Measurements from ENCODE around the gene RFX8.
A peak's percentile ranks its signal among the peaks of the same experiment; 100 is the strongest.
"Not testable (repeated sequence)": the region's sequence is repeated elsewhere in the genome, so short reads cannot be mapped to it uniquely, and the experiment has no call there.

Gene RFX8

GRCh38 chr2:101474731-101475384 is at the start of gene RFX8:
Gene RFX8, minus strand, starts transcription at chr2:101475112. Its CDS starts 8,264 bp downstream, at chr2:101466848.
- no peak for DNase-seq

DNA sequence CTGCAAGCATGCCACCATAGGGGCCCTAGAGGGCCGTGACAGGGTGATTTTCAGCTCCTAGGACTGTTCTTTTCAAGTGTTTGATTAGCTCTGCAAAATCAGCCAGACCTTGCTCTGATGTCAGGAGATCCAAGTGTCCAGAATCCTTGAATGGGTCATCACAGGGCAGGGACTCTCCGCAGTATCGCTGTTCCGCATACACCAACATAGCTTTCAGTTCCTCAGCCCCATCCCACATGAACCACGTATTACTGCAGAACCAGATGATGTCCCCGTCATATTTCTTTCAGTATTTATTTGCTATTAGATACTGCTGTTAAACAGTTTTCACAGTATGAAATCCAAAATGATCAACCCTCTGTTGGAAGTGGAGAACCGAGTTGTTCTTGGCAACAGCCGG is 46.6 kb upstream of the RFX8 start:
- no peak for DNase-seq

DNA sequence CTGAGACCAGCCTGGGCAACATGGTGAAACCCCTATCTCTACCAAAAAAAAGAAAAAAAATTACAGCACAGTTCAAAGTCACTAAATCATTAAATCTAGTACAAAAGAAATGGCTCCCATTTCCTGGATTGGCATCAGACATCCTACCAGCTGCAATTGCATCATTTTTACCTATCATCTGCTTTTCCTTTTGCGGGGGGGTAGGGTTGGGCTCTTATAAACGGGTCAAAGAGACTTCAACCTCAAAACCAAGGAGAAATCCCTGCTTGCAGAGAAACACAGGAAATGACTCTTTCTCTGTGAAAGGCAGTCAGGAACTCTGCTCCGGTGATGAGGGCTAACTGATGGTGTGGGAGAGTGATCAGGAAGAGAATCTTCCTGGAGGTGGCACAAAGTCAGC is 45.3 kb upstream of the RFX8 start:
- no peak for DNase-seq

DNA sequence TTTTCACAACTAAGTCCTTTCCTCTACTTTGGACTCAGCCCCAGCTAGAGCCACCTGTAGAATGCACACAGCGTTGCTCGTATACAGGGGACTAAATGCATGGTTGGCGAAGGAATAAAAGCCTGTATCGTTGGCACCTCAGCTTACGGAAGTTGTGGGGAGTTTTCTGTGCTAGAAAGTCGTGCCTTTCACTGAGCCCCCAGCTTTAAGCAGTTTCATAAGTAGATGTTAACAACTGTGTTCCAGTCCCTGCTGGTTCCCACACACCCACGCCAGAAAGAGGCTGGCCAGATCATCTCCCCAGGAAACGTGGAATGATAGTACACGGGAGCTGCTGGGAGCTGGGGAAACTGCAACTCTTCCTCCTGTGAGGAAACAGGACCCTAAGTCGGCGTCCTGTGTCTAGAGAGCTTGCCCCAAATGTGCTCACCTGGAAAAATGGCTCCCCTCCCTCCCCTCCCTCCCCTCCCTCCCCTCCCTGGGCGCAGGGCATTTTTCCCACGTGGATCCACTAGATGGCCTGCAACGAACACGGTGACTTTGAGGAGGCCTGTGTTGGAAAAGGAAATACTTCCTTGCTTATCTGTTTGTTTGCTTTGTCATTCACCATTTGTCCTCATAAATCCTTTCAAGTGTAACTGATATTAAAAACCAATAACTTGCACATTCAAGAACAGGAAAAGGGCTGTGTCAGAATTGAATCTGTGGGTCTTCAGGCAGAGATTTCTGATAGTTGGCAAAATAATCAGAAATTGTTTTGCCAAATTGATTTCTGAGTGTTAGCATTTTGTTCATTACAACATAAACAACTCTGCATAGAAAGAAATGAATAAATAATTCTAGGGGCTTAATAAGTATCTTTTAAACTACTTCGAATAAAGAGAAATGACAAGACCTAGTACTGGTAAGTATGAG is 43.9 kb upstream of the RFX8 start:
- peak; percentile 64 to 75 for DNase-seq

- no peak for DNase-seq
Measured at GRCh38 chr2:101517758-101518271, 42.9 kb upstream of the RFX8 start.

DNA sequence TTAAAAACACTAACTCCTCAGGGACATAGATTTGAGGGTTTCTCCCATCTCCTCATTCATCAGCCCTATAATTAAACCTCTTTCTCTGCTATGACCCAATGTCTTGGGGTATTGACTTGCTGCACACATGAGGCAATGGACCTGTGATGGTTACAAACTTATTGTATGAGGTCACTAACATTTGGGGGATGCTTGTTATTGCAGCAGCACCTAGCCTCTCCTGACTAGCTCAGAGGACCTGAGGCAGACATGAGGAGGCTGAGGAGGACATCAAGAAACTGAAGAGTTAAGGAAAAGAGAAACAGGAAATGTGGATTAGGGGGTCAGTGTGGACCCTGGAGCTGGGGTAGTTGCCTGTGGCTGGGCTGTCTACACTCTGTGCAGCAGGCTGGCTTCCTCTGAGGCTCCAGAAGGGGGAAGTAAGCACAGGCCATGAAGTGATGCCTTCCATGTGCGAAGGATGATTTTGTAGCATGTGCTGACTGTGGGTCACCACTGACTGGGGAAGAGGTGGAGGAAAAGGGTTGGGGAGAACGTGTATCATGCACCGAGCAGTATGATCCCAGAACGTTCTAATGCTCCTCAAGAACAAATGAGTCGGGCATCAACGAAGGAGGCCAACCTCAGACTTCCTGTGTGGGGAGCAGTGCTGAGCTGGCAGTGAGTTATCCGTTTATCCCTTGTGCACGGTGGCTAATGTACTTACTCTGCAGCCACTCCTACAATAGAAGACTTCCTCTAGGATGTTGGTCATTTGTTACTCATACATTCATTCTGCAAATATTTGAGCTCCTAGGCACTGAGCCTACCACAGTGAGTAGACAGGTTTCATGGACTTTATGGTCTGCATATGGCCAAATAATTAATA is 42.1 kb upstream of the RFX8 start:
- no peak for DNase-seq

GRCh38 chr2:101516349-101516748 is 41.4 kb upstream of the RFX8 start:
- DNase-seq: no peak

DNA sequence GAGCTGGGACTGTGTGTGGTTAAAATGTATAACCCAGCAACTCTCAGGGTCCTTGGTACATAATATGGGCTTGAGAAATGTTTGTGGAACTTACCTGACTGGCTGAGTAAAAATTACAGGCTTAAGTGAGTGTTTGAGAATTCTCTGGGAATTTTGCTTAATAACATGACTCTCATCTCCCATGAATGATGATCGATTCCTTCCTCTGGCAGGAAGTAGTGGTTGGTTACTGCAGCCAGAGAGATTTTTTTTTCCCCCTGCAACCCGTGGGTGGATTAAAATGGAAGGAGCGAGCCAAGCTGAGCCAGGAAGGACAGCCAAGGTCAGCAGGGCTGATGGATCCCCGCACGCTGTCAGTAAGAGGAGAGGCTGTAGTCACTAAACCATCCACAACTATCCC is 40.6 kb upstream of the RFX8 start:
- no peak for DNase-seq

GRCh38 chr2:101512993-101513392 is 38.1 kb upstream of the RFX8 start:
- no peak for DNase-seq

- no peak for DNase-seq
Measured at GRCh38 chr2:101511381-101511780, 36.5 kb upstream of the RFX8 start.

GRCh38 chr2:101509499-101510284 is 34.8 kb upstream of the RFX8 start:
- DNase-seq: no peak

DNA sequence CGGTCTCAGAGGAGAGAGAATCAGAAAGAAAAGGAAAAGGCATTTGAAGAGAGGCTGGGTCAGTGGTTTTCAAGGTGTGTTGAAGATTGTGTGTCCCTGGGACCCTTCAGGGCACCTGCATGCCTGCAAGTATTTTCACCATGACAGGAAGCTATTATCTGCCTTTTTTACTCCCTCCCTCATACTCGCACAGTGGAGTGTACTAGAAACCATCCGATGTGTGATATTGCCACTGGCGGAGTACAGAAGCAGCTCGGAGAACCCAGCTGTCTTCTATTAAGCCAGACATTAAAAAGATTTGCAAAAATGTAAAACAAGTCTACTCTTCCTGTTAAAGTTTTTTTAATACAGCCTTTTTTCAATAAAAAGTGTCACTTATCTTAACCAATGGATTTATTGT is 33.7 kb upstream of the RFX8 start:
- DNase-seq: no peak

DNA sequence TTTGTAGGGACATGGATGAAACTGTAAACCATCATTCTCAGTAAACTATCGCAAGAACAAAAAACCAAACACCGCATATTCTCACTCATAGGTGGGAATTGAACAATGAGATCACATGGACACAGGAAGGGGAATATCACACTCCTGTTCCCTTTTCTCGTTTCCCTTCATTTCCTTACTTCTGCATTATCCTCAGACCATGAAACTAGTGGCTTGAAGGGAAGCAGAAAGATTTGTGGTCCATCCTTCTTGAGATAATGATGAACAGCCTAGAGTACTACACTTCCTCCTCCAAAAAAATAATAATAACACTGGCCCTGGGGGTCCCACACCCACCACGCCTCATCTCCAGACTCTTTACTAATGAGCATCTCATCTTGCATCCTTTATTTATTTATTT is 30.4 kb upstream of the RFX8 start:
- DNase-seq: not testable (repeated sequence)

- not testable (repeated sequence) for DNase-seq
Measured at GRCh38 chr2:101504744-101505143, 29.8 kb upstream of the RFX8 start.

DNA sequence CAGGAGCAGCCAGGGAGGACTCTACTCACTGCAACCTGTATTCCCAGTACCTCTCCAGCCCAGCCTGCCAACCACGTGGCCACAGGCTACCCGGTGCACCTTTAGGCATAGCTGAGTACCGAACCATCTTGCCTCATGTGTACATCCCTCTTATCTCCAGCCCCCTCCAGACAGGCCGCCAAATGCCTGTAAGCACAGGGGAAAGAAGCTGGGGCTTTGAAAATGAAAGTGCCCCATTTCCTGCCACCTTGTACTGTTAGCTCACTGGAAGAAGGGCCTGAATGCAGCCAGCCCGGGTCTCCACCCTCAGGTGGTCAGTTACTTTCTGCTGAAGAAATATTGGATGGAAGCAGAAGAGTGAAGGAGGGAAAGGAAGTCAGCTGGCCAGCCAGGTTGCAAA is 27.2 kb upstream of the RFX8 start:
- no peak for DNase-seq

DNA sequence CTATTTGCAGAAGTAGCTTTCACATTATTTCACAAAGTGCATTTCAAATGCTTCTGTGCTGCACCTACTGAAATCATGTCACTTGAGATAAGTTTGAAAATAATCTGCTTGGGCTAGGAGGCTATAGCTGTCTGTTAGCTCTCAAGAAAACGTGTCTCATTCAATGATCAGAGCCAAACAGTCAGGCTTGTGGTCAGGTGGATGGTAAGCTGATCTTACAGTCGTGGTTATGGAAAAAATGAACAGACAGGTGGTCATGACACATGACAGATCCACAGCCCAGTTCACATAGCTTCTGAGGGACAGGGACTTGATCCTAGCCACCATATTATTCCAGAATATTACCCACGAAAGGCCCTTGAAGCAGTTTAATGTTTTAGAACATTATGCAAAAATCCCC is 26.5 kb upstream of the RFX8 start:
- DNase-seq: no peak

DNA sequence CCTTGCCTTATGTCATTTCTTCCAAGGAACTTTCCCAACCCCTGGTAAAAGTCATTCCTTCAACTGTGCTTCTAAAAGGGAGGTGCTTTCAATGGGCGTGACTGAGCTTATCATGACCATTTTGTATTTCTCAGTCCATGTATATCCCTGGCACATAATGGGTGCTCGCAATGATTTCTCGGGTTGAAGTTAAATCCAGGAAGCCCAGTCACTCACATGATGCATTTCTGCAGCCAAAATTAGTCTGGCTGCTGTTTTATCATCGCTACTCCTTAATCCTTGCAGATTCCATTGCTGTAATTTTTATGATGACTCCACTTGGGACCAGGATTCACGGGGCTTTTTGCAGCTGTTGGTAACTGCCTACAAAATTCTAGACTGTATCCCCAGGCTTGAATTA is 25.9 kb upstream of the RFX8 start:
- no peak for DNase-seq

DNA sequence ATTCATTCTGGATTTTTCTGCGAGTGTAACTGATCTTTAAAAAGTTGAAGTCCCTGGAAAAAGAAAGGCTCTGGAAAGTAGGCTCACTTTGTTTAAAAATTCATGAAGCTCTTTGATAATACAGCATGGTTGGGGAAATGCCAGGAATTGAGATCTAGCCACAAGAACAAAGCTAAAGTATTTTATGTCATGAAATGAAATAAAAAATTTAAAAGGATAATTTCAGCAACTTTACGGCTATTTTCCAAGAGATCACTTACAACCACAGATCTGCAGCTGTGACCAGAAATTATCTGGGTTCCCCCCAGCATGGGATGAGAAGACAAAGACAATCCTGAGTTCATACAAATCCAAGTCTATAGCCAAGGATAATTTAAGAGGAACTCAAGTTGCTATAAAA is 25.3 kb upstream of the RFX8 start:
- DNase-seq: no peak

DNA sequence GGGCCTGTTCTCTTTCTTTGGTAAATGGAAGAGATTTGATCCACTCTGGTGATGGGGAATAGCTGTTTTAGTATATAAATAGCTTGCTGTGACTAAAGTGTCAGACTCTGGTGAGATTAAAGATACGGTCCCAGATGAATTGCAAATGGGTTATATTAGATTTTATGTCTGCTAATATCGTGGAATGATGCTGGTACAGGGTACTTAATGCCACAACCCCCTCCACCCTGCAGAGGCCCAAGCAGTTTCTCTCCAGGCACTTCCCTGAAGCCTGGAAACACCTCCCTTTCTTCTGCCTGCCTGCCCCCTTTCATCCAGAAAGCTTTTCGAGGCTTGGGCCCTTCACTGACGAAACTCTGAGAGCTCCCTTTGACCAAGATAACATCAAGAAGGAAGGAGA is 21.4 kb upstream of the RFX8 start:
- DNase-seq: no peak

- DNase-seq: no peak
Measured at GRCh38 chr2:101492936-101493473, 18.1 kb upstream of the RFX8 start.

GRCh38 chr2:101486994-101487393 is 12.1 kb upstream of the RFX8 start:
- no peak for DNase-seq

DNA sequence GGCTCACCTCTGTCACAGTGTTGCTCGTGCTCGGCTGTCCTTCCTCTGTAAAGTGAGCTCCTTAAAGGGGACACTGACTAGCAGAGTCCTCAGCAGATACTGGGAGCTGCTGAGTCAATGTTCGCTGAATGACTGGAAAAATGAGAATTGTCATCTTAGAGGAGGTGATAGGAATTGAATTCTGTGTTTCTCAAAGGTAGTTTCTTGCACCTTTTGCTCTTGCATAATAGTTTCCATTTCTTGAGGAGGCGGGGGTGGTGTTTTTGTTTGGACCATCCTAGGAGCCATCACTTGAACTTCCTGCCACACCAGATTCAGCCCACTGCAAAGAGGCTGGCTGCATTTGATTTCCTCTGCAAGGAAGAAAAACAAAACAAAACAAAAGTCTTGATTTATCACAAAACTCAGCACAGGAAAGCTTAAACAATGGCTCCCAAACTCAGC is 11.4 kb upstream of the RFX8 start:
- no peak for DNase-seq
